ENCODE results near the gene ZNF440.
"Not testable (repeated sequence)": the region's sequence is repeated elsewhere in the genome, so short reads cannot be mapped to it uniquely, and the experiment has no call there.

Gene ZNF440

GRCh38 chr19:11814029-11814699, at the start of gene ZNF440:
TSS of gene ZNF440 (plus strand) at chr19:11814273. CDS start at chr19:11814448, 175 bp downstream.
- peaks cover 24% of the 10 kb centered on the region for H3K4me1 Mint-ChIP-seq
- H3K36me3 Mint-ChIP-seq, result no peaks in the 10 kb centered on the region
- no peaks in the 10 kb centered on the region for H3K27me3 Mint-ChIP-seq
- H3K9me3 Mint-ChIP-seq, result no peaks in the 10 kb centered on the region
- H3K4me3 Mint-ChIP-seq, result peak within 1 kb of the TSS; percentile 90
- peak within 1 kb of the TSS; percentile 88 for H3K27ac Mint-ChIP-seq
- ATAC-seq, result peak; percentile 100

GRCh38 chr19:11766597-11767591, 47.2 kb upstream of the ZNF440 start, which contains the start of gene ZNF441:
TSS of gene ZNF441 (plus strand) at chr19:11767000. CDS start at chr19:11767194, 194 bp downstream.
- Mint-ChIP-seq H3K9me3 (peaks cover 13% of the 10 kb centered on the region), H3K4me3 (peak within 1 kb of the TSS; percentile 99), H3K4me1 (peaks cover 22% of the 10 kb centered on the region), H3K36me3 (peaks cover 22% of the 10 kb centered on the region), H3K27ac (peak within 1 kb of the TSS; percentile 96), H3K27me3 (no peaks in the 10 kb centered on the region)
- peak; percentile 99 for ATAC-seq

DNA sequence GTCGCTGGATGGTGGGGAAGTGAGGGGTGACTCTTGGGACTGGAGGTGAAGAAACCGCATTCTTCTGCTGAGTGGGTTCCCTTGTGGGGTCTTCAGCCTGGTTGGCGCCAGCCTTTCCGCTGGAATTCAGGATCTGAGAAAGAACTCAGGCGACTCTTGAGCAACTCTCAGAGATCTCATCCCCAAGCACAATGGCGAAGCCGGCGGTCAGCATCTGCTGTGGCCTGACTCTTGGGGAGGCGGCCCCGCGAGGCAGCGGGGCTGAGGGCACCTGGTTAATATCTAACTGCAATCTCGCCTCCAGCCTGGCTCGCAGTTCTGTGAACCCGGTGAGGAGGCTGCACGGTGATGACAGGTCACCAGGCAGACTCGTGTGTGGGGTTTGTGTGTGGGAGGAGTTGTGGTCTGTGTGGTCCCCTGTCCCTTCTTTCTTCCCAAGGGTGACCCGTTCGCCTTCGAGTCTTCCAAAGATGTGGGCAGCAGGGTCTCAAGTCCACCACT, 46.4 kb upstream of the ZNF440 start:
- Mint-ChIP-seq H3K27me3 (no peaks in the 10 kb centered on the region), H3K4me1 (peaks cover 22% of the 10 kb centered on the region), H3K27ac (peak overlapping the region; percentile 96), H3K36me3 (peaks cover 28% of the 10 kb centered on the region), H3K9me3 (peaks cover 18% of the 10 kb centered on the region), H3K4me3 (peak overlapping the region; percentile 99)
- ATAC-seq, result peak; percentile 2

DNA sequence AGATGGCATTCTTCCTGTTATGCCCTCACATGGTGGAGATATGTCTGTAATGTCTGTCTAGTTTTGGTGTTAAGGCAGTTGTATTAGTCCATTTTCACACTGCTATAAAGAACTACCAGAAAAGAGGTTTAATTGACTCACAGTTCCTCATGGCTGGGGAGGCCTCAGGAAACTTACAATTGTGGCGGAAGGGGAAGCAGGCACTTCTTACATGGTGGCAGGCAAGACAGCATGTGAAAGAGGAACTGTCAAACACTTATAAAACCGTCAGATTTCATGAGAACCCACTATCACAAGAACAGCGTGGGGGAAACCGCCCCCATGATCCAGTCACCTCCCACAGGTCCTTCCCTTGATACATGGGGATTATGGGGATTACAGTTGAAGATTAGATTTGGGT, 44.1 kb upstream of the ZNF440 start:
- Mint-ChIP-seq H3K27ac (no peak overlapping the region), H3K36me3 (peaks cover 45% of the 10 kb centered on the region), H3K27me3 (no peaks in the 10 kb centered on the region), H3K4me1 (peaks cover 27% of the 10 kb centered on the region), H3K4me3 (no peak overlapping the region), H3K9me3 (peaks cover 20% of the 10 kb centered on the region)
- no peak for ATAC-seq

GRCh38 chr19:11771520-11771919, 42.6 kb upstream of the ZNF440 start:
- H3K4me3 Mint-ChIP-seq, H3K27ac Mint-ChIP-seq, ATAC-seq, H3K27me3 Mint-ChIP-seq: not testable (repeated sequence)
- peaks cover 53% of the 10 kb centered on the region for H3K36me3 Mint-ChIP-seq
- H3K4me1 Mint-ChIP-seq, result peaks cover 25% of the 10 kb centered on the region
- peaks cover 20% of the 10 kb centered on the region for H3K9me3 Mint-ChIP-seq

DNA sequence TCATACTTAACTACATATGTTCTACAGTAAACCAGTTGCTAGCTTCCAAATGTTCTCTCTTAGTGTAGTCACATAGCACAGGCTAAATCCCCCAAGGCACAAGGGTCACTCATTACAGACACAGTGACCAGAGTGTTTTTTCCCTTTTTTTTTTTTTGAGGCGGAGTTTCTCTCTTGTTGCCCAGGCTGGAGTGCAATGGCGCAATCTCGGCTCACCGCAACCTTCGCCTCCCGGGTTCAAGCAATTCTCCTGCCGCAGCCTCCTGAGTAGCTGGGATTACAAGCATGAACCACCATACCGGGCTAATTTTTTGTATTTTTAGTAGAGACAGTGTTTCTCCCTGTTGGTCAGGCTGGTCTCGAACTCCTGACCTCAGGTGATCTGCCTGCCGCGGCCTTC, 37.4 kb upstream of the ZNF440 start:
- not testable (repeated sequence) for H3K27ac Mint-ChIP-seq, H3K27me3 Mint-ChIP-seq, H3K4me3 Mint-ChIP-seq, ATAC-seq, H3K4me1 Mint-ChIP-seq
- Mint-ChIP-seq H3K36me3 (peaks cover 84% of the 10 kb centered on the region), H3K9me3 (peaks cover 24% of the 10 kb centered on the region)

GRCh38 chr19:11780431-11781020, 33.5 kb upstream of the ZNF440 start:
- Mint-ChIP-seq H3K27me3 (no peaks in the 10 kb centered on the region), H3K4me1 (no peaks in the 10 kb centered on the region), H3K27ac (no peak overlapping the region), H3K9me3 (peaks cover 18% of the 10 kb centered on the region), H3K4me3 (no peak overlapping the region), H3K36me3 (peaks cover 88% of the 10 kb centered on the region)
- no peak for ATAC-seq

GRCh38 chr19:11781295-11782057, 32.6 kb upstream of the ZNF440 start:
- ATAC-seq, result no peak
- peaks cover 81% of the 10 kb centered on the region for H3K36me3 Mint-ChIP-seq
- H3K9me3 Mint-ChIP-seq, result peaks cover 18% of the 10 kb centered on the region
- no peaks in the 10 kb centered on the region for H3K4me1 Mint-ChIP-seq
- no peaks in the 10 kb centered on the region for H3K27me3 Mint-ChIP-seq
- H3K4me3 Mint-ChIP-seq, result no peak overlapping the region
- H3K27ac Mint-ChIP-seq, result no peak overlapping the region

GRCh38 chr19:11783767-11784166, 30.3 kb upstream of the ZNF440 start:
- H3K27me3 Mint-ChIP-seq, result no peaks in the 10 kb centered on the region
- H3K4me3 Mint-ChIP-seq, result no peak overlapping the region
- no peaks in the 10 kb centered on the region for H3K4me1 Mint-ChIP-seq
- H3K36me3 Mint-ChIP-seq, result peaks cover 58% of the 10 kb centered on the region
- H3K9me3 Mint-ChIP-seq, result peaks cover 25% of the 10 kb centered on the region
- no peak overlapping the region for H3K27ac Mint-ChIP-seq
- no peak for ATAC-seq

- H3K27me3 Mint-ChIP-seq, result no peaks in the 10 kb centered on the region
- H3K4me3 Mint-ChIP-seq, result no peak overlapping the region
- H3K4me1 Mint-ChIP-seq, result no peaks in the 10 kb centered on the region
- peaks cover 52% of the 10 kb centered on the region for H3K36me3 Mint-ChIP-seq
- H3K27ac Mint-ChIP-seq, result no peak overlapping the region
- H3K9me3 Mint-ChIP-seq, result peaks cover 25% of the 10 kb centered on the region
- no peak for ATAC-seq
These were observed 29.7 kb upstream of the ZNF440 start for GRCh38 chr19:11784356-11784755.

DNA sequence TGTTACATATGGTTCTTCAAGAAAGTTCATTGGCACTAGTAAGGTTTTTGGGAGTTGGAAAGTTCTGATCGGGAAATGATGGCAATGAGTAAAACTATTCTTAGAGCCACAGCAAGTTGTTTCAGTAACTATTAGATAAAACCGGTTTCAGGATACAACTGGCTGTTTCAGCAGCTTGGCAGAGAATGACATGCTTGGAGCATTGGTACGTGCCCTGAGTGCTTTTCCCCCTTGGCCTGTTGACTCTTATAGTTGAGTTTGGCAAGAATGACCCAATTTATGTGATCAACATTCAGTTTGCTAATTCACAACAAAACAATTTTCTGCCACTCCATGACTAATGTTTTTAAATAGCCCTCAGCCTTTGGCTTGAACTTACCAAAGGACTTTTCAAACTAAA, 26.5 kb upstream of the ZNF440 start:
- Mint-ChIP-seq H3K36me3 (peaks cover 28% of the 10 kb centered on the region), H3K27me3 (no peaks in the 10 kb centered on the region), H3K9me3 (peaks cover 22% of the 10 kb centered on the region), H3K4me1 (no peaks in the 10 kb centered on the region), H3K27ac (no peak overlapping the region), H3K4me3 (no peak overlapping the region)
- no peak for ATAC-seq

GRCh38 chr19:11792942-11793341, 21.1 kb upstream of the ZNF440 start:
- Mint-ChIP-seq H3K4me1 (peaks cover 16% of the 10 kb centered on the region), H3K9me3 (peaks cover 17% of the 10 kb centered on the region), H3K4me3 (no peak overlapping the region)

DNA sequence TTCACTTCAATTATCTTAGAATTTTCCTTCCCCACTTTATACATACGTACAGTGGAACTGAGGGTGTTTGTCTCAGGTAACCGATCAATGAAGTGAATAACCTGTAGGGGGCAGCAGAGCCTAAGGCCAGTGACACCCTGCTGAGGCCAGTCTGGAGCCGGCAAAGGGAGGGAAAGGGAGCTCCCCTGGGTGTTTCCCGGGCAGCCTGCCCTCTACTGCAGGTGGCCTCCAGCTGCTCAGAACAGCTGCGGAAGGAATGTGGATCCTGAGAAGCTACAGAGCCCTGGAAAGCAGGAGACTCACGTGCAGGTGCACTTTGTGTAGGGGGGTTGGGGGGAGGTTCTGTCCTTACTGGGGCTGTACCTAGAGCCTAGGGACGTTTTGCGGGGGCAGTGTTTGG, 16.6 kb upstream of the ZNF440 start:
- H3K36me3 Mint-ChIP-seq, result no peaks in the 10 kb centered on the region

More at GRCh38 chr19:11792942-11793341, 21.1 kb upstream of the ZNF440 start:
- ATAC-seq, result no peak
- Mint-ChIP-seq H3K36me3 (no peaks in the 10 kb centered on the region), H3K27me3 (no peaks in the 10 kb centered on the region), H3K27ac (no peak overlapping the region)

More for the DNA sequence above, 16.6 kb upstream of the ZNF440 start:
- H3K27me3 Mint-ChIP-seq, result no peaks in the 10 kb centered on the region
- H3K4me3 Mint-ChIP-seq, result peak overlapping the region; percentile 96
- H3K9me3 Mint-ChIP-seq, result peaks cover 10% of the 10 kb centered on the region
- peaks cover 24% of the 10 kb centered on the region for H3K4me1 Mint-ChIP-seq
- peak; percentile 77 for ATAC-seq
- H3K27ac Mint-ChIP-seq, result peak overlapping the region; percentile 83

Measured in stimulated activated memory B cell treated with anti-CD40 and anti-IgM and Interleukin-4, amounts not matched to agents 10 μg/mL and 1 μg/mL and 100 μg/mL, for 72 hours (primary cell).